Jurkat, Clone E6-1 (cell line): Measurements from ENCODE around the gene FBXL15.

Experiments
- DNase-seq: peaks from one replicate; pipeline ENCODE4 v3.0.0-alpha.2; 2011; ENCODE audit warnings: low read depth, low spot score
- H3K4me3 ChIP-seq: 2 replicates; pipeline ENCODE4 v1.5.1; 2011; ENCODE audit warnings: mild to moderate bottlenecking, low read length, control low read depth, moderate library complexity

The FBXL15 gene

GRCh38 chr10:102468683-102469082 lies 48.0 kb downstream of the FBXL15 start:
- no peak overlapping the region for H3K4me3 ChIP-seq
- no peak for DNase-seq

GRCh38 chr10:102470579-102471546 lies 50.2 kb downstream of the FBXL15 start:
- no peak for DNase-seq
- H3K4me3 ChIP-seq: no peak overlapping the region
